GM21786 (cell line): ENCODE results near the gene ZNF511.

ENCODE experiments used
- ATAC-seq: cut with Tn5 transposase; IDR thresholded peaks from one replicate; pipeline ENCODE4 v1.9.1; 2021; ENCODE audit not compliant: unreplicated experiment

The ZNF511 gene

GRCh38 chr10:133274751-133275683 lies 33.7 kb upstream of the ZNF511 start:
- ATAC-seq, result peak; percentile 56

GRCh38 chr10:133275684-133276092 lies 33.0 kb upstream of the ZNF511 start:
- ATAC-seq, result peak; percentile 34

DNA sequence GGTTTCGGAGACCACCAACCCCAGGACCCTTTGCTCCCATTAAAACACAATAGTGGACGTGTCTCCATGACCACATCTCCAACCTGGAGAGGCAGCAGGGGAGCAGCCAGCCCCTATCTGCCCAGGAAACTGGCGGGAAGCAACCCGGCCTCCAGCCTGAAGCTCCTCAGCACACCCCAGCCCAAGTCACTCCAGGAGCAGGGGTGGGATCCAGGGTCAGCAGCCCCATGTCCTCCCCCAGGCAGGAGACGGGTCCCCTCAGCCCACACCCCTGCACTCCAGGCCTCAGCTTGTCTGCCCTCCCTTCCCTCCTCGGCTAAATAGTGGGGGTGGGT lies 32.6 kb upstream of the ZNF511 start:
- ATAC-seq, result peak; percentile 1

GRCh38 chr10:133276435-133277201 lies 32.1 kb upstream of the ZNF511 start, which contains the start of gene ADAM8:
ADAM8 (minus strand) TSS chr10:133276868; CDS start chr10:133276817, 51 bp downstream.
- peak; percentile 42 for ATAC-seq

DNA sequence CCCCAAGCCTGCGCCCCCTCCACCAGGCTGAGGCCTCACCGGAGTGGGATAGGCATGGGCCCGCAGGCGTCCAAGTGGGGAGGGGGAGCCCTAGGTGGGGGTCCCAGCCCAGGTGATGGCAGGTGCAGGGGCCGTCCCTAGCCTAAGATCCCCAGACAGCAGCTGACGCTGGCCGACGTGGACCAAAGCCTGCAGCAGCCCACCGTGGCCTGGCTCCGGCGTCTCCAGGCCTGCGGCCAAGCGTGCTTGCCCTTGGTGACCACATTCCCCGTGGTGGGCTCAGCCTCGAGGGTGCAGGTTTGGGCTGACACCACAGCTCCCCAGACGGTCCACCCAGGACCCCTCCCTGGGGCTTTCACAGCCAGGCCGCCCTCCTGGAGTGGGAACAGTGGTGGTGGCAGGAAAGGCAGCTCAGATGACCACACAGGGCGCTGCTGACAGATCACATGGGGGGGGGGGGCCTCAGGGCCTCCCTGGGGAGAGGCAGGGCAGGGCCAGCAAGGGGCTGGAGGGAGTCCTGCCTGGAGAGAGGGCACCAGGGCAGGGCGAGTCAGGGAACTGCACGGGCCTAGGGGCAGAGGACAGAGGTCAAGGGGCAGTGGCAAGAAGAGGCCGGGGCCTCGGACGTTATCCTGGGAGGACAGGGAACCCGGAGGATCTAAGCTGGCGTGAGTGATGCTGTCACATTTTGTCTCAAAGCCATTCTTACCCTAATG lies 31.3 kb upstream of the ZNF511 start:
- ATAC-seq, result no peak

- ATAC-seq, result no peak
Measured at GRCh38 chr10:133277993-133278576, 30.6 kb upstream of the ZNF511 start.

DNA sequence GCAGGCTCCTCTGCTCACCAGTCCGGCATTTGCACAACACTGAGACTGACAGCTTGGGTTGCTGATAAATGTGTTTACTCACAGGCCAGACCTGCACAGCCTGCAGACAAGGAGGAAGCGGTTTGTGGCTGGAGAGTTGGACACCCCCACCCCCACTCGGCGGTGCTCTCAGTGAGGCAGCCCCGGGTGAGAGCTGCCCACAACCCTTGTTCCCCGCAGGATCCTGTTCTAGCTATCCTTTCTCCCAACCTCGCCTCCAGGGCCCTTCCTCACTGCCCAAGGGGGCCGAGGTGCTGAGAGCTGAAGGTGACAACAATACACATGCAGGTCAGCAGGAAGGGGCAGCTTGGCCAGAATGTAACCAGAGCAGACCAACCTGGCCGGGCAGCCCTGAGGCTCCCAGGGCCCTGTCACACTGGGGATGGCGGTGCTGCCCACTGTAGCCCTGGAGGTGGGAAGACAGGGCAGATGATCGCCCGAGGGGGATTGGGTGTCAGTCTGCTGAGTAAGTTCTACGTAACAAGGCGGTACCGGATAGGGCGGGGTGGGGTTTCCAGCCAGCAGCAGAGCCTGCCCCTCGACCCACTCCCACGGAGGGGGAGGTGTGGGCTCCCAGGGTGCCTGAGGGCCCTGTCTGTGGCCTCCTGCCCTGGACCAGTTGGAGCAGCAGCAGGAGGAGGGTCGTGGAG lies 30.0 kb upstream of the ZNF511 start:
- ATAC-seq, result peak; percentile 29

GRCh38 chr10:133279326-133280226 lies 29.1 kb upstream of the ZNF511 start:
- ATAC-seq, result no peak

GRCh38 chr10:133280391-133281059 lies 28.2 kb upstream of the ZNF511 start:
- ATAC-seq, result no peak

DNA sequence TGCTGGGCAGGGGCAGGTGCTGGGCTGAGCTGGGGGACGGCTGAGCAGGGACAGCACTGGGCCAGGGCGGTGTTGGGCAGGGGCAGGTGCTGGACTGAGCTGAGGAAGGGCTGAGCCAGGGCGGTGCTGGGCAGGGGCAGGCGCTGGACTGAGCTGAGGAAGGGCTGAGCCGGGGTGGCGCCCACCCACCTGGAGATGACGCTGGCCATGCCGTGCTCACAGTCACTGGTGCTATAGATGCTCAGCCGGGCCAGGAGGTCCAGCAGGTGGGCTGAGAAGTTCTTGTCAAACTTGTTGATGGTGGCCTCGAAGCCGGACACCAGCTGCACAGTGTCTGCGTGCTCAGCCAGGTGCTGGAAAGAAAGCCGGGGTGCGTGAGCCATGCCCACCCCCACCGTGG lies 27.6 kb upstream of the ZNF511 start:
- no peak for ATAC-seq

- ATAC-seq, result no peak
Measured at GRCh38 chr10:133281628-133282372, 26.9 kb upstream of the ZNF511 start.

DNA sequence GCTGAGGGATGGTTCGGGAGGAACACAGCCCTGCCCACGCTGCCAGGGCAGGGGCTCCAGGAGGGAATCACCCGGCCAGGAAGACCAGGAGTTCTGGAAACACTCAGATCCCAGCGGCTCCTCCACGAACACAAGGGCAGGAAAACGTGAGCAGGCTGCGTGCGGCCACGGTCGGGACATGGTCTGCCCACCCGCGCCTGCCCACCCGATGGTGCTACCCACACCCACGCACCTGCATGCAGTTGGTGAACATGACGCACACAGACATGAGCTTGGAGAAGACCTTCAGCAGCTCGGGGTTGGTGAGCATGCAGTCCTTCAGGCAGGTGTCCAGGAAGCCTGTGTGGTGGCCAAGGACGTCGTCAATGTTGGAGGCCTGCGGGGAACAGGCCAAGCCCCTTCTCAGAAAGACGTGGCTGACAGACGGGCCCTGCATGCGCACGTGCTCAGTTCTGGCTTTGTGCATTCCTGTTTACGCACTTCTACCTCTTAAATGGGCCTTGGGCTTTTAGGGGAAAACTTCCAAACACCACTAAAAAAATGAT lies 25.8 kb upstream of the ZNF511 start:
- ATAC-seq, result no peak

DNA sequence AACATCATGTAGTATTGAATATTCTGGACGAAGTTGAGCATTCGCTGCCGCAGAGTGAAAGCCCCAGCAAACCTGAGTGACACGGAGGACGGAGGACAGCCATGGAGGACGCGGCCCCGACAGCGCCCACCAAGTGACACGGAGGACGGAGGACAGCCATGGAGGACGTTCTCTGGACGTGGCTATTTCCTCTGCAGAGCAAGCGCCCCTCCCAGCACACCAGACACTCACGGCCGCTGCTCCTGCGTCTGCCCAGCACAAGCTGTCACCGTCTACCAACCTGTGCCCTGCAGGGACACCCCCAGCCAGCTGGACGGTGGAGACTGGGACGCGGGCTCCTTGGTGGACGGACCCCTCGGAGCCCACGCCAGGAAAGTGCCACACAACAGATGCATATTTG lies 24.8 kb upstream of the ZNF511 start:
- ATAC-seq, result no peak

- ATAC-seq, result no peak
Measured at GRCh38 chr10:133285217-133285616, 23.5 kb upstream of the ZNF511 start.

GRCh38 chr10:133286366-133286765 lies 22.3 kb upstream of the ZNF511 start:
- ATAC-seq, result no peak

DNA sequence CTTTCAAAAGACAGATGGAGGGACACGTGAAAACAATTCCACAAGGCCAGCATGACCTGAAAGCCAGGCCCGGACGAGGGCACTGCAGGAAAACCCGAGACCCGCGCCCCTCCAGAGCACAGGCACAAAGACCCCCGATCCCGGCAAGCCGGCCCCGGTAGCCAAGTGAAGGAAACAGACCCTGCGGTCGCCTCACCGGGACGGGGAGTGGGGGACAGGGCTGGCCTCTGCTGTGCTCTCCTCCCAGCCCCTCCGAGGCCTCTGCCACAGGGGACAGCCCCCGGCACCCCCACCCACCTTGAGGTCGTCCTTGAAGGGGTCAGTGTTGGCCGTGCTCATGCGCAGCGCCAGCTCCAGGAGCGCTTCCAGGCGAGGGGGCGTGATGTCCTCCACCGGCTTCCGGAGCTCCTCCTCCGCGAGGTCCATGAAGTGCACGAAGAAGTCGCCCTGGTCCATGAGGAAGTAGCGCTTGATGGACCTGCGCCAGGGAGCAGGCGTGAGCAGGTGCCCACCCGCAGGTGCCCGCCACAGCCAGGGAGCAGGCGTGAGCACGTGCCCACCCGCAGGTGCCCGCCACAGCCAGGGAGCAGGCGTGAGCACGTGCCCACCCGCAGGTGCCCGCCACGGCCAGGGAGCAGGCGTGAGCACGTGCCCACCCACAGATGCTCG lies 20.7 kb upstream of the ZNF511 start:
- ATAC-seq, result no peak

GRCh38 chr10:133289761-133290160 lies 19.0 kb upstream of the ZNF511 start:
- ATAC-seq, result no peak
